GM19467 (cell line): ENCODE data around the gene IGFBP2.

ENCODE experiments used
- ATAC-seq: cut with Tn5 transposase; IDR thresholded peaks from one replicate; pipeline ENCODE4 v1.9.1; 2021; ENCODE audit warnings: mild to moderate bottlenecking, moderate library complexity; ENCODE audit not compliant: unreplicated experiment

The IGFBP2 gene

DNA sequence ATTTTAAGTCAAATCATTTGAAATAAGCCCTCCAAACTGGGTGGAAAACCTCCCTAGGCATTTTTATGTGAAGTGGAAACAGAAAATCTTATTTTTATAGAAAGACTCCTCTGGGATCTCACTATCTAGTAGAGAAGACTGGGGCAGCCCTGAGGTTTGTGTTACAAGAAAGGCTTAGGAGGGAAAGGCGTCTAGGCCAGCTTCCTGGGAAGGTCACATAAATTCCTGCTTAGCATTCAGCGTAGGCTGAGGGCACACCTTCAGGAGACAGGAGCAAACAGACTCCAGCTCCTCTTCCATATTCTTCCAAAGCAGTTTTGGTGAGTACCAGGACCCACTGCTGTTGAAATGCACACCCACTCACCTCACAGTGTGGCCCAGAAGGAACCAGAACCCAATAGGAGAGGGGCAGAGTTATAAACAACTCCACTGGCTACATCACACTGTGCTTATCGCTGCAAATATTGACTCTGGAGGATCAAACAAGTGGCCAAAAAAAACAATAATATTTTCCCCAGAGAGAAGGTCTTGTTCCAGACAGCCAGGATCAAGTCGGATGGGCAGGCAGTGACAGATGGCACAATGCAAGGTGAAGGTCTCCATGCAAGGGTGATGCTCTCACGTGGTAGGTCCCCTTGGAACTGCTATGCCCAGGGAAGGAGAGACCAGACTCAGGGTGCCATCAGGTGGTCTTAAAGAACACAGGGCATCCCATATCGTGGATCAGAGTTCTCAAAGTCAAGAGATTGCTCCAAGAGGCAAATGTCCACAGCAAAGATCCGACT lies 17.7 kb upstream of the IGFBP2 start:
- no peak for ATAC-seq

DNA sequence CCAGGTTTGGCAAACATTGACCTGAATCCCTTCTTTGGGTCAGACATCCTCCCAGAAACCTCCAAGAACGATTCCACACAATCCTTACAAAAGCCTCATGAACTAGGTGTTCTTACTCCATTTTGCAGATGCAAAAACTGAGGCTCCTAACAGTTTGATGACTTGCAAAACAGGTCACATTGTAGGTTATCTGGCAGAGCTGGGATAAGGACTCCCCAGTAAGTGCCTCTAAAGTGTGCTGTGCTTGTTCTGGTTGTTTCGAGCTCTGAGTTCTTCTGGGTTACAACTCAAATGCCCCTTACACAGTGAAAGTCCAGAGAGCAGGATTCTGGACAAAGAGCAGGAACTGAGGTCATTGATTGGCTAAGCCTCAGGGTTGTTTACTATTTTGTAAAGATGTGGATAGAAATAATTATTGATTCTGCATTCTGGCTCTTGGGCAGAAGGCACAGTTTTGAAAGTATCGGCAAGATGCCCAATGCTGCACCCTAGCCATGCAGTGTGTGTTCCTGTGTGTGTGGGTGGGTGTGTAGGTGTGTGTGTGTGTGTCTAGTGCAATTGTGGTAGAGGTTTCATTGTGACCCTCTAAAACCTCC lies 17.0 kb upstream of the IGFBP2 start:
- no peak for ATAC-seq

GRCh38 chr2:216617159-216617815 lies 15.9 kb upstream of the IGFBP2 start:
- ATAC-seq = no peak

GRCh38 chr2:216618785-216619184 lies 14.4 kb upstream of the IGFBP2 start:
- ATAC-seq = no peak

DNA sequence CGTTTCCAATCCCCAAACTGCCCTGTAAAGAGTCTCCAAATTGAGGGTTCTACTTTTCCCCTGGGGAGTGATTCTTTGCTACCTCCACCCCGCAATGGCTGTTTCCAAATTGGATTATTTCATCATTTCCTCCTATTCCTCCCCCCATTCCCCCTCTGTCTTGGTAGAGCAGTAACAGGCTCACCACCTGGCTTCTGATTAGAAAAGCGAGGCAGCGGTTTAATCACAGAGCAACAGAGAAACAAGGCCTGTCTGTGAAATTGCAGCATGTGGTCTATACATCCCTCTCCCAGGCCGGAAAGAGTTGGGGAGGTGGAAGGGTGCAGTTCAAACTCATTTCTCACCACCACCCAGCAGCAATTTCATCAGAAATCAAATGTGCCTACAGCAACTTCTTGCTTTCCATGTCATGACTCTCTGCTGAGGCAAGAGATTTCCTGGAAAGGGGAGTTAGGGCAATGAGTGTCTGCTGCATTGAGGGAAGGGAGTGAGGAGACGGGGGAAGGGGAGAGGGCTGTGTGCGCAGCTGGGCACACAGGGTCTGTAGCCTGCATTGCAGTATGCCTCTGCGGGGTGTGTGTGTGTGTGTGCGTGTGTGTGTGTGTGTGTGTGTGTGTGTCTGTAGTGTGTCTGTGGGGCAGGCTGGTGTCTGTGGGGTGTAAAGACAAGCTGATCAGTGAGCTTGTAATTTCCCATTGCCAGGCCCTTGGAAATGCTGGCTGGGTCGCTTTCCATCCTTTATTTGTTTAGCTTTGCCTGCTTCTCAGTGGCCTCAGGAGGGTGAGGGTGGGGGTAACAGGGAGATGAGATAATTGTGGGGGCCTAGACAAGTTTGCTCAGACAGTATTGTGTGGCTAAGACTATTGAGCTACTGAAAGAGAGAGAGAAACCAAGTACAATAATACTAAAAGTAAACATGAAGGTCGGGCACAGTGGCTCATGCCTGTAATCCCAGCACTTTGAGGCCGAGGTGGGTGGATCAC lies 13.5 kb upstream of the IGFBP2 start:
- ATAC-seq = no peak

DNA sequence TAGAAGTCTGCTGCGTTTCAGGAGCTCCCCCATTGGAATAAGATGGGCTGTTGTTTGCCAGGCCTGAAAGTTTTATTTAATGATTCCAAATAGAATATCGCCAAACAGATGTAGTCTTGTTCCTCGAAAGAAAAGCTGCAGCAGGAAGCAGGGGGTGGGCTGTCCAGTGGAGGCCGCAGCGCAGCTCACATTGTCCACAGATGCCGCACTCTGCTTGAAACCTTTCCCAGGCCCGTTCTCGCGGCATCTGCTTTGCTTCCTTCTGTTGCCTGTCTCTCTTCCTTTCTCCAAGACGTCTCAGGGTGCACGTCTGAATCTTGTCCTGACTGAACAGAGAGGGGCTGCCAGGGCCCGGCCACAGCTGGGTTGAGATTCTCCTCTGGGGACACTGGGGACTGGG lies 12.4 kb upstream of the IGFBP2 start:
- no peak for ATAC-seq

- ATAC-seq = no peak
Measured at GRCh38 chr2:216621292-216621691, 11.9 kb upstream of the IGFBP2 start.

GRCh38 chr2:216622526-216622925 lies 10.7 kb upstream of the IGFBP2 start:
- no peak for ATAC-seq

DNA sequence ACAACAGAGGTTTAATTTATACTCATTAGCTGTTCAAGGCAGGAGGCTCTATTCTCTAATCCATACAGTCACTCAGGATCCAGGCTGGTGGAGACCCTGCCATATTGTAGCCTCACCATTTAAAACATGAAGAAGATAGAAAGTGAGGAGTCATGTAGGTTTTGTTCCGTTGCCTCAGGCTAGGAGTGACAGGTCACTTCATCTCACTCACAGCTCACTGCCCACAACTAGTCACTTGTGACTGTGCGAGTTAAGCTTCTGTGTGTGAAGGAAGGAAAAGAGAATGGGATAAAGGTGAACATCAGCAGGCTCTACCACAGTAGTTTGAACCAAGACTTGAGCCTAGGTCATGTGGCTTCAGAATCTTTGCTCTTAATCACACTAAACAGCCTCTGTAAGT lies 9.0 kb upstream of the IGFBP2 start:
- no peak for ATAC-seq

DNA sequence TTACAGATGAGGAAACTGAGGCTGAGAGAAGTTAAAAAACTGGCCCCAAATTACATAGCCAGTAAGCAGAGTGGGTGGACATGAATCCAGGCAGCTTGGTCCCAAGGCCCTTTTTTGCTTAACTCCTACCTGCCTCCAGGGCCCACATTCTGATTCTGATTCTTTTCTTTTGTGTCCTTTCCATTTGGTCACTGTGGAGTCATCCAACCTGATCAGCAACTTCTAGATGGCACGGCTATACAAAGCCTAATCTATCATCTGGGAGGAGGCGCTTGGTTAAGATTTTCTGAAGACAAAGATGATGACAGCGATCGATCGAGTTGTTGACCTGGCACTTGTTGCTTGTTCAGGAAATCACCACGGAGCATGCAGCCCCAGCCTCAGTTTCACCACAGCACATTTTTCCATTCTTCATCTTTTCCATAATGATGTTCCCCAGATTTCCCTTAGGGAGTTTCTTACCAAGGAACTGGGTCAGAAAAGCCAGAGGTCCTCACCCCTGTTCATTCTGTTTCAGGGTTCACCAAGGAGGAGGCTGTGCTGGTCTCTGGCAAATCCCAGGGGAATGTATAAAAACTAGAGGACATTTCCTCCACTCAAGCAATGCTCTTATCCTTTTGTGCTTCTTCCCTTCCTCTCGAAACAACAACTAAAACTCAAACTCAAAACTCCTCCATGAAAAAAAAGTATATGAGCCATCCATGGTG lies 6.9 kb upstream of the IGFBP2 start:
- ATAC-seq = no peak

- ATAC-seq = no peak
Measured at GRCh38 chr2:216626875-216627245, 6.4 kb upstream of the IGFBP2 start.

- no peak for ATAC-seq
Measured at GRCh38 chr2:216629784-216630183, 3.4 kb upstream of the IGFBP2 start.

DNA sequence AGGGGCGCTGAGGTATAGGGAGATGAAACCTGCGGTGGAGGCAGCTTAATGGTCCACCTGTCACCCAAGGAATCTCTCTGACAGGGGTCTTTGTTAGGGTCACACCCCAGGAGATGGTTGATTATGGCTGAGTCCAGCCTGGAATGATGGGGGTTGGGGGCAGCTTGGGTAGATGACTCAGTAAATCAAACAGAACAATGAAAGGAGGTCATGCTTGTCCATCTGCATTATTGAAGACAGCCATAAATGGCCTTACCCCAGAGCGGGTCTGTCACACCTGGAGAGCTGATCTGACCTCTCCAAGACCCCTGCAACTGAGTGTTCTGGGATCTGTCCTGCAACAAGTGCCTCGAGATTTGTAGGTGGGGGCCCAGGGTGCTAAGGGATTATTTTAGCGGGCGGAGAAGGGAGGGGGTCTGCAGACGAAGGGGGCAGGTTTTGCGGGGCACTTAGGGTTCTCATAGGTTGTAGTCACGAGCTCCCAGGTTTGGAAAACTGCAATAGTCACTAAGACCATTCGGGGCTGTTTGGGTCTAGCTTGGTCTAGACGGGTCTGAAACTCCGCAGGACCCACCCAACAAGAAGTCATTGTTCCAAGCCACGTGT lies 771 bp upstream of the IGFBP2 start:
- no peak for ATAC-seq

- no peak for ATAC-seq
Measured at GRCh38 chr2:216633616-216634369, 573 bp downstream of the IGFBP2 start.

DNA sequence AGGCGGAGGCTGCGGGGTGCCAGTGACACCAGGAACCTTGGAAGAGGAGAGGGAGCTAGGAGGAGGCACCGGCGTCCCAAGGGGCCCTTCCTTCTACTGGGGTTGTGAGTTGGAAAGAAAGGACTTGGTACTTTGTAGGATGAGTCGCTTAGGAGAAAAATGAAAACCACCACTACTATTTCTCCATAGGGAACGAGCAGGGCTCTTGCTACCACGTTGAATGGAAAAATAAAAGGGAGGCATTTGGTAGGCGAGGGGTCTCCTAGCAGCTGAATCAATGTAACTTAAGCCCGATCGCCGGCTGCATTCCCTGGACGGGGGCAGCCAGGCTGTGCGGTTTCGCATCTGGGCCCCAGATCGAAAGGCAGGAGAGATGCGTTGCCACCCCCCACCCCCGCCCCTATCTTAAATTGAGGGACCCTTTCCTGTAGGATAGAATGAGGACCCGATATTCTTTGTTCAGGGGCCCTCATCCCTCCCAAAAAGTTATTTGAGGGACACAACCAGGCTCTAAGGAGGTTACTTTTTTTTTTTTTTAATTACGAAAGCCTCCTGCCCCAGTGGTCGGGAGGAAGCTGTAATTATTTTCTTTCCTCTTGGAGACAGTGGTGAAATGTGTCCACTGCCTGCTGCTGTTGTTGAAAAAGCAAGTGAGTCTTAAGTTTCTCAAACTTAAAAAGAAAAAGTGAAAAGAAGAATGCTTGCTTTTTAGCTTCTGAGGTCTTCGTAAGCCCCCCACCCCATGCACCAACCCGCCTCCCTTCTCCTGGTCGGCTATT lies 1.3 kb downstream of the IGFBP2 start:
- no peak for ATAC-seq

- no peak for ATAC-seq
Measured at GRCh38 chr2:216635171-216635570, 2.0 kb downstream of the IGFBP2 start.

- ATAC-seq = no peak
Measured at GRCh38 chr2:216635701-216636550, 2.7 kb downstream of the IGFBP2 start.
